ENCODE results near the gene PADI4.

DNA sequence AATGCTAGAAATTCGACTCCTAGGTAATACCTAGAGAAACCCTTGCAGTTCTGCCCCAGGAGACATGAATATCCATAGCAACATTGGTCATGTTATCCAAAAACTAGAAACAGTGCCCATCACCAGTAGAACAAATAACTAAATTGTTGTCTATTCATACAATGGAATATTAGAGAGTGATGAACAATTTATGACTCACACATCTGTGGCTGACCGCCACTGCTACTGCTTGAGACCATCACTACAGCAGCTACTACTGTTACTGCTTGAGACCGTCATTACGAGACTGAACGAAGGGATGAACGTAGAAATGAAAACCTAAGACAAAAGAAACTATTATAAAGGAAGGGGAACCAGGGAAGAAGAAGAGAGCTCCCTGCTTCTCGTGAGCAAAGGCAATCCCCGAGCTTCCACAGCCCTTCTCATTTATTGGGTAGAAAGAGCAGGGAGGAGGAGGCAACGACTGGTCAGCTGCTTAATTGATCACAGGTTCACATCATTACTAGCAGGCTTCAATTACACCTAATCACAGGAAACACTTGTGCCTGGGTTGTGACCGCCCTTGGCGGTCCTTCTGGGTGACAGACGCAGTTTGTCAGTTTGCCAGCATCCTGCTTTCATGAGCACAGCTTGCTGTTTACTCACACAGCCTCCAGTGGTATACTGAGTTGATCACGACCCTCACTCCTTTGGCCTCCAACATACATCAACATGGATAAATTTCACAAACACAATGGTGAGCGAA is 14.1 kb upstream of the PADI4 start:
- TF ChIP-seq, protein P1, sequence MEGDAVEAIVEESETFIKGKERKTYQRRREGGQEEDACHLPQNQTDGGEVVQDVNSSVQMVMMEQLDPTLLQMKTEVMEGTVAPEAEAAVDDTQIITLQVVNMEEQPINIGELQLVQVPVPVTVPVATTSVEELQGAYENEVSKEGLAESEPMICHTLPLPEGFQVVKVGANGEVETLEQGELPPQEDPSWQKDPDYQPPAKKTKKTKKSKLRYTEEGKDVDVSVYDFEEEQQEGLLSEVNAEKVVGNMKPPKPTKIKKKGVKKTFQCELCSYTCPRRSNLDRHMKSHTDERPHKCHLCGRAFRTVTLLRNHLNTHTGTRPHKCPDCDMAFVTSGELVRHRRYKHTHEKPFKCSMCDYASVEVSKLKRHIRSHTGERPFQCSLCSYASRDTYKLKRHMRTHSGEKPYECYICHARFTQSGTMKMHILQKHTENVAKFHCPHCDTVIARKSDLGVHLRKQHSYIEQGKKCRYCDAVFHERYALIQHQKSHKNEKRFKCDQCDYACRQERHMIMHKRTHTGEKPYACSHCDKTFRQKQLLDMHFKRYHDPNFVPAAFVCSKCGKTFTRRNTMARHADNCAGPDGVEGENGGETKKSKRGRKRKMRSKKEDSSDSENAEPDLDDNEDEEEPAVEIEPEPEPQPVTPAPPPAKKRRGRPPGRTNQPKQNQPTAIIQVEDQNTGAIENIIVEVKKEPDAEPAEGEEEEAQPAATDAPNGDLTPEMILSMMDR (conservative IDR thresholded peaks at IDR 0.05; ENCODE audit: low read depth, low read length) = no peak
- TF ChIP-seq CEBPB (IDR thresholded peaks at IDR 0.05; ENCODE audit: low read depth, low read length) (no peak), MAFK (IDR thresholded peaks at IDR 0.05; ENCODE audit: low read depth, low read length) (no peak), POLR2A (IDR thresholded peaks at IDR 0.05; ENCODE audit: low read depth, low read length) (no peak), CHD1 (IDR thresholded peaks at IDR 0.05; ENCODE audit: low read depth, low read length) (no peak), MXI1 (IDR thresholded peaks at IDR 0.05; ENCODE audit: borderline replicate concordance, low read depth, low read length) (no peak), RCOR1 (IDR thresholded peaks at IDR 0.05; ENCODE audit: insufficient replicate concordance, low read length) (no peak), RAD21 (IDR thresholded peaks at IDR 0.05; ENCODE audit: low read length) (no peak)

All from IMR-90 (cell line).